ENCODE results near the gene APOC3. TPM values are rescaled to one million over a fixed set of nuclear protein-coding genes. Genes with fewer than 3 reads are reported as not detected.

Gene APOC3
- polyA plus RNA-seq, 6 donors from 2014 or later, result not detected

DNA sequence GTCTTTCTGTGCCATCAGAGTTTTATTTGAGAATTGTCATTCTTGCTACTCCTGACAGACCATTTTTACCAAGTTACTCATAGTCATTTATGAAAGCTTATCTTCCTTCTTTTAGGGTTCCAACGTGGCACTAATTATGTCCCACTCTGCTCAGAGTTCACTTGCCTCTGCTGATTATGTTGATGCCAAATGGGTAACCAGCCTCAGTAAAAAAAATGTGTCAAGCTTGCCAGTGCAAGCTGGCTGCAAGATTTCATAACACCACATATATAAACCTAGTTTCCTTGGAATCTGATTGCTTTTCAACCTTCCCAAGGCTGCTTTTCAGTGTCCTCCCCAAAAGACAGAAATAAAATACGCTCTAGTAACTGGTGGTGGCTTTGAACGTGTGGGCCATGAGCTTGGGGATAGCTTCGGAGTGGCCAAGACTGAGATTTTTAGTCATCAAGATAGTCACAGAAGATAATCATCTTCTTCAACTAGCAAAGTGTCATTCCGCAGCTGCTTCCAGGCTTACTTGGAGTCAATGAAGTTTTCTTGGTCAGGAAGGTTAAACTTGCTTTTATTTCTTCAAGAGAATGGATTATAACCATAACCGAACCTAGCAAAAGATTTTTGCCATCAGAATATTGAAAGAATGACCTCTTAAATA, 37.2 kb downstream of the APOC3 start:
- H3K9me3 Mint-ChIP-seq, result no peaks in the 10 kb centered on the region
- no peak overlapping the region for H3K4me3 Mint-ChIP-seq
- DNase-seq, result no peak
- H3K27ac Mint-ChIP-seq, result peak overlapping the region in 1 of 6 donors; percentile 41
- H3K36me3 Mint-ChIP-seq, result peaks cover 50 to 67% of the 10 kb centered on the region in 2 donors
- H3K4me1 Mint-ChIP-seq, result peaks cover 4 to 19% (median 4%) of the 10 kb centered on the region in 3 donors
- ATAC-seq (ENCODE audit: low read depth in 2 of 2), result no peak
- H3K27me3 Mint-ChIP-seq, result no peaks in the 10 kb centered on the region

DNA sequence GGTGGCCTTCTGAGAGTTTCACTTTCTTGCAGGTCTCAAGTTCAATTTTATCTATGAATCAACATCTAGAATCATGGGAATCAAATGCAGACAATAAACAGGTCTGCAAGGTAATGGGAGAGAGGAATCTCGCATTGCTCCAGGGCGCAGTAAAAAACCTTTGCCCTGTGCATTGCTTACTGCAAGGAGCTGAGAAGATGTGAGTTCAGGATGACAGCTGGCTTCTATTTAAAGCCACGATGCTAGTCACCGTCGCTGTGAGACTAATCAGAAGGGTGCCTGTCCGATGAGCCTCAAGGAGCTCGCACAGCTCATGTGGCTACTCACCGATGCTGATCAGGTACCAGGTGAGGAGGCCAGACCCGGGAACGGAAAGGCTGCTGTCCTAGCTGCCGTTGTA, 37.9 kb downstream of the APOC3 start:
- Mint-ChIP-seq H3K4me3 (no peak overlapping the region), H3K9me3 (no peaks in the 10 kb centered on the region), H3K27me3 (no peaks in the 10 kb centered on the region), H3K36me3 (peaks cover 50 to 66% of the 10 kb centered on the region in 2 donors), H3K4me1 (peaks cover 4 to 20% (median 4%) of the 10 kb centered on the region in 3 donors), H3K27ac (peak overlapping the region in 1 of 6 donors; percentile 5)
- DNase-seq (no peak), ATAC-seq (ENCODE audit: low read depth in 2 of 2) (no peak)

- ATAC-seq (ENCODE audit: low read depth in 2 of 2), result no peak
- no peaks in the 10 kb centered on the region for H3K27me3 Mint-ChIP-seq
- H3K4me1 Mint-ChIP-seq, result peaks cover 4 to 20% (median 4%) of the 10 kb centered on the region in 3 donors
- peak overlapping the region in 1 of 6 donors; percentile 40 for H3K27ac Mint-ChIP-seq
- no peak overlapping the region for H3K4me3 Mint-ChIP-seq
- no peak for DNase-seq
- peaks cover 54 to 71% of the 10 kb centered on the region in 2 donors for H3K36me3 Mint-ChIP-seq
- H3K9me3 Mint-ChIP-seq, result no peaks in the 10 kb centered on the region
Measured at GRCh38 chr11:116868066-116868465, 38.4 kb downstream of the APOC3 start.

GRCh38 chr11:116869610-116870009, 39.9 kb downstream of the APOC3 start:
- peaks cover 42 to 70% of the 10 kb centered on the region in 2 donors for H3K36me3 Mint-ChIP-seq
- H3K4me3 Mint-ChIP-seq, result no peak overlapping the region
- no peaks in the 10 kb centered on the region for H3K9me3 Mint-ChIP-seq
- H3K27me3 Mint-ChIP-seq, result no peaks in the 10 kb centered on the region
- H3K27ac Mint-ChIP-seq, result peak overlapping the region in 3 of 6 donors; percentile 9 to 53 (median 22)
- ATAC-seq (ENCODE audit: low read depth in 2 of 2), result no peak
- H3K4me1 Mint-ChIP-seq, result peaks cover 4 to 20% (median 4%) of the 10 kb centered on the region in 3 donors
- DNase-seq, result no peak

- Mint-ChIP-seq H3K27me3 (no peaks in the 10 kb centered on the region), H3K27ac (peak overlapping the region in 3 of 6 donors; percentile 9 to 54 (median 46)), H3K4me3 (no peak overlapping the region), H3K4me1 (peaks cover 4 to 20% (median 4%) of the 10 kb centered on the region in 3 donors), H3K9me3 (no peaks in the 10 kb centered on the region), H3K36me3 (peaks cover 39 to 75% of the 10 kb centered on the region in 2 donors)
- ATAC-seq (ENCODE audit: low read depth in 2 of 2) (no peak), DNase-seq (no peak)
Measured at GRCh38 chr11:116870054-116870453, 40.3 kb downstream of the APOC3 start.

GRCh38 chr11:116871248-116871647, 41.5 kb downstream of the APOC3 start:
- no peak for ATAC-seq (ENCODE audit: low read depth in 2 of 2)
- Mint-ChIP-seq H3K27ac (peak overlapping the region in 4 of 6 donors; percentile 0 to 63 (median 48)), H3K9me3 (no peaks in the 10 kb centered on the region), H3K36me3 (peaks cover 37 to 69% of the 10 kb centered on the region in 2 donors), H3K4me1 (peaks cover under 1 to 22% (median 4%) of the 10 kb centered on the region in 3 donors), H3K4me3 (no peak overlapping the region), H3K27me3 (no peaks in the 10 kb centered on the region)
- DNase-seq, result no peak

GRCh38 chr11:116873381-116873780, 43.7 kb downstream of the APOC3 start:
- no peak overlapping the region for H3K27ac Mint-ChIP-seq
- no peak for ATAC-seq (ENCODE audit: low read depth in 2 of 2)
- peaks cover 0 to 22% (median 4%) of the 10 kb centered on the region in 3 donors for H3K4me1 Mint-ChIP-seq
- no peak for DNase-seq
- peaks cover 25 to 54% of the 10 kb centered on the region in 2 donors for H3K36me3 Mint-ChIP-seq
- no peak overlapping the region for H3K4me3 Mint-ChIP-seq
- H3K27me3 Mint-ChIP-seq, result no peaks in the 10 kb centered on the region
- H3K9me3 Mint-ChIP-seq, result no peaks in the 10 kb centered on the region

- H3K4me1 Mint-ChIP-seq, result peaks cover 0 to 22% (median 4%) of the 10 kb centered on the region in 3 donors
- no peaks in the 10 kb centered on the region for H3K27me3 Mint-ChIP-seq
- no peak for DNase-seq
- H3K4me3 Mint-ChIP-seq, result no peak overlapping the region
- no peaks in the 10 kb centered on the region for H3K9me3 Mint-ChIP-seq
- no peak for ATAC-seq (ENCODE audit: low read depth in 2 of 2)
- no peak overlapping the region for H3K27ac Mint-ChIP-seq
- H3K36me3 Mint-ChIP-seq, result peaks cover 28 to 53% of the 10 kb centered on the region in 2 donors
Measured at GRCh38 chr11:116874251-116874650, 44.5 kb downstream of the APOC3 start.

GRCh38 chr11:116875194-116875593, 45.5 kb downstream of the APOC3 start:
- H3K27ac Mint-ChIP-seq, result peak overlapping the region in 1 of 6 donors; percentile 89
- H3K4me3 Mint-ChIP-seq, result peak overlapping the region in 1 of 8 donors; percentile 19
- DNase-seq, result no peak
- H3K9me3 Mint-ChIP-seq, result no peaks in the 10 kb centered on the region
- H3K4me1 Mint-ChIP-seq, result peaks cover 5 to 21% (median 7%) of the 10 kb centered on the region in 3 donors
- ATAC-seq (ENCODE audit: low read depth in 2 of 2), result no peak
- no peaks in the 10 kb centered on the region for H3K27me3 Mint-ChIP-seq
- peaks cover 22 to 44% of the 10 kb centered on the region in 2 donors for H3K36me3 Mint-ChIP-seq

GRCh38 chr11:116876656-116877055, 46.9 kb downstream of the APOC3 start:
- Mint-ChIP-seq H3K27ac (peak overlapping the region in 1 of 6 donors; percentile 28), H3K9me3 (no peaks in the 10 kb centered on the region), H3K4me1 (peaks cover 7 to 19% (median 13%) of the 10 kb centered on the region in 3 donors), H3K36me3 (peaks cover 22 to 29% of the 10 kb centered on the region in 2 donors), H3K27me3 (no peaks in the 10 kb centered on the region), H3K4me3 (no peak overlapping the region)
- ATAC-seq (ENCODE audit: low read depth in 2 of 2) (no peak), DNase-seq (no peak)

DNA sequence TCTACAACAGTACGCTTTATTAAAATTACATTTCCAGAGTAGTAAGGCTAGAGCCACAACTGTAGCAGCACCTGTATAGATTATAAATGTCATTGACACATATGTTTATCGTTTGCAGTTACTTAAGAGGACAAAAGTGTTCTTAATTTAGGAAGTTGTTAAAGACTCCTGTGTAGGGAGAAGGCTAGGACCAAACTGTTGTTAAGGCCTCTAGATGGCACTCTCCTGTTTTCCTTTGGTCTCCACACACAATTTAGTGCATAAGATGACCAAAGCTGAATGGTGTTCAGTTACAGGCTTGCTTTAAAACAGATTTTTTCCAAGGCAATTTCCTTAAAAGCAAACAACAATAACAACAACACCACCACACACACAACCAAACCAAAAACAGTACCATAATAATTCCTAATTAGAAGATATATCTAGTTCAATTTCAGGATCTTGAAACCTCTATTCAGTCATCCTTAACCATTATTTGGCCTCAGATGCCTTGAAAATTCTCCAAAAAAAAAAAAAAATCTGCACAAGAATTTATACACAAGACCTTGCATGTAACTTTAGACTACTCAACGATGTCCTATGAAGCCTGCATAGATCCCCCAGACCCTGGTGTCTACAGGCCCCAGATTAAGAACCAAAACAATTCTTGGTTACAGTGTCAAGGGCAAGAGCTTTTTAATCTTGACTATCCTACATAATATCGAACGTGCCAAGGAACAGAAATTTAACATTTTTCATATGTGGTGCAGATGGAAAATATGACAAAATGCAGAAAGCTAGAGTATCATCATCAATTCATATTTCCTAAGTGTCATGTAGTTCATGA, 50.3 kb downstream of the APOC3 start:
- DNase-seq, result peak; percentile 38
- H3K27ac Mint-ChIP-seq, result peak overlapping the region in 3 of 6 donors; percentile 39 to 88 (median 47)
- no peak overlapping the region for H3K4me3 Mint-ChIP-seq
- H3K4me1 Mint-ChIP-seq, result peaks cover 7 to 16% (median 13%) of the 10 kb centered on the region in 3 donors
- peaks cover 3 to 13% of the 10 kb centered on the region in 2 donors for H3K36me3 Mint-ChIP-seq
- no peaks in the 10 kb centered on the region for H3K27me3 Mint-ChIP-seq
- H3K9me3 Mint-ChIP-seq, result no peaks in the 10 kb centered on the region
- ATAC-seq (ENCODE audit: low read depth in 2 of 2), result peak; percentile 78 to 92

- H3K36me3 Mint-ChIP-seq, result peaks cover 0 to 3% of the 10 kb centered on the region in 2 donors
- no peaks in the 10 kb centered on the region for H3K27me3 Mint-ChIP-seq
- H3K4me3 Mint-ChIP-seq, result no peak overlapping the region
- peaks cover 7 to 13% (median 9%) of the 10 kb centered on the region in 3 donors for H3K4me1 Mint-ChIP-seq
- DNase-seq (no peak), ATAC-seq (ENCODE audit: low read depth in 2 of 2) (no peak)
- peak overlapping the region in 3 of 6 donors; percentile 0 to 76 (median 16) for H3K27ac Mint-ChIP-seq
- no peaks in the 10 kb centered on the region for H3K9me3 Mint-ChIP-seq
Measured at GRCh38 chr11:116881143-116881542, 51.4 kb downstream of the APOC3 start.

DNA sequence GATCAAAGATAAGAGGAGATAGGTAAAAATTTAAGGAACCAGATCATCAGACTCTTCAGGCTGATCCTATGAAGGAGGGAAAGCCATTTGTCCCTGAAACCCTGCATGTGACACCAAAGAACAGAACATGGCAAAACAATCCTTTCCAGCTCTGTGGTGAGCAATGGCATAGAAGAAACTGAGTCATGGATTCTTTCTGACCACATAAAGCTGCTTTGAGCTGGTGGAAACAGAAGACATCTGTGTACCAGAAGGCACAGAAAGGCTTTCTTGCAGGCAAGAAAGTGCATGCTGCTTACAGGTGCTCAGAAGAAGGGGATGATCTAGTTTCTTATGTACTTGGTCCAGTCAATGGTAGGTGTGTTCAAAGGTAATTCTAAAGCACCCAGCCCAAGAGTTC, 52.7 kb downstream of the APOC3 start:
- Mint-ChIP-seq H3K27me3 (no peaks in the 10 kb centered on the region), H3K36me3 (peaks cover 0 to 10% of the 10 kb centered on the region in 2 donors), H3K27ac (peak overlapping the region in 3 of 6 donors; percentile 11 to 77 (median 76)), H3K4me1 (peaks cover 7 to 13% (median 9%) of the 10 kb centered on the region in 3 donors), H3K4me3 (no peak overlapping the region), H3K9me3 (no peaks in the 10 kb centered on the region)
- ATAC-seq (ENCODE audit: low read depth in 2 of 2), result no peak
- no peak for DNase-seq

Measured in naive B cell (primary cell).